Lower lobe of right lung (tissue), 2 donors: ENCODE results near the gene KLF9. TPM values are rescaled to one million over a fixed set of nuclear protein-coding genes. Genes with fewer than 3 reads are reported as not detected.

Experiments used
- ATAC-seq, 2 donors: fragments of 200-7000 bp; cut with Tn5 transposase; one replicate each; pipeline ENCODE4 v1.9.1; 2020 to 2022; ENCODE audit warnings: mild to moderate bottlenecking in 2 of 2, moderate library complexity in 2 of 2
- DNase-seq: peaks from one replicate; pipeline ENCODE4 v3.0.0-alpha.2; 2020
- H3K27ac ChIP-seq: fragments of 200-600 bp; one replicate; pipeline ENCODE4 v1.8.0; 2022
- H3K27me3 ChIP-seq: fragments of 200-600 bp; one replicate; pipeline ENCODE4 v1.8.0; 2022; ENCODE audit warnings: low read depth
- H3K36me3 ChIP-seq: fragments of 200-600 bp; one replicate; pipeline ENCODE4 v1.8.0; 2022; ENCODE audit warnings: mild to moderate bottlenecking
- H3K4me1 ChIP-seq: fragments of 200-600 bp; one replicate; pipeline ENCODE4 v1.8.0; 2022
- H3K4me3 ChIP-seq: fragments of 200-600 bp; one replicate; pipeline ENCODE4 v1.8.0; 2022; ENCODE audit warnings: mild to moderate bottlenecking
- H3K9me3 ChIP-seq: fragments of 200-600 bp; one replicate; pipeline ENCODE4 v1.8.0; 2022
- intact Hi-C: fragments of 100-400 bp; cut with DNase I; formaldehyde crosslinking; loops from one replicate; pipeline ENCODE4 v1.11.0; 2022
- total RNA-seq: library from RNA; stranded (reverse); fragmentation: NEBNext Ultra II Directional; extraction: Animal tissue kit (Norgen Biotek cat#: 25700); gene quantifications from one replicate; pipeline ENCODE4 v1.2.1, GENCODE V29; 2021
- TF ChIP-seq, protein P1 (sequence below): fragments of 200-600 bp; IDR thresholded peaks from one replicate; pipeline ENCODE4 v1.8.0; 2022; ENCODE audit warnings: antibody characterized with exemption, mild to moderate bottlenecking
- donor health status: DM: no; HTN: yes; CAD: no; lungs with severe emphysema.

The KLF9 gene
- total RNA-seq, 1 donor from 2014 or later, result 76.9 TPM

DNA sequence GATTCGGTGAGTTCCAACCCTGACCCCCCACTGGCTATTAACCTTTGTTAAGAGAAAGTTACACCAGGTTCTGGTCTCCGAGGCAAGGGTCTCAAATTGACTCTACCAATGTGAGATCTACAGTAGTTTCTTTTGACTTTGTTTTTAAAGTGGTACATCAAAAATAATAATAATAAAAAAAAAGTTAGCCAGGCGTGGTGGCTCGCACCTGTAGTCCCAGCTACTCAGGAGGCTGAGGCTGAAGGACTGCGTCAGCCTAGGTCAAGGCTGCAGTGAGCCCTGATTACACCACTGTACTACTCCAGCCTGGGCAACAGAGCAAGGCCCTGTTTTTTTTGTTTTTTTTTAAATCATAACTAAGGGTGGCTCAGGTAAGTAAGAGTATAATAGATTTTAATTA, 1.0 kb upstream of the KLF9 start:
- Histone ChIP-seq H3K36me3 (no peaks in the 10 kb centered on the region), H3K4me3 (peak overlapping the region; percentile 75), H3K4me1 (peaks cover 46% of the 10 kb centered on the region), H3K9me3 (no peaks in the 10 kb centered on the region), H3K27ac (peak overlapping the region; percentile 100), H3K27me3 (no peaks in the 10 kb centered on the region)
- TF ChIP-seq, protein P1, sequence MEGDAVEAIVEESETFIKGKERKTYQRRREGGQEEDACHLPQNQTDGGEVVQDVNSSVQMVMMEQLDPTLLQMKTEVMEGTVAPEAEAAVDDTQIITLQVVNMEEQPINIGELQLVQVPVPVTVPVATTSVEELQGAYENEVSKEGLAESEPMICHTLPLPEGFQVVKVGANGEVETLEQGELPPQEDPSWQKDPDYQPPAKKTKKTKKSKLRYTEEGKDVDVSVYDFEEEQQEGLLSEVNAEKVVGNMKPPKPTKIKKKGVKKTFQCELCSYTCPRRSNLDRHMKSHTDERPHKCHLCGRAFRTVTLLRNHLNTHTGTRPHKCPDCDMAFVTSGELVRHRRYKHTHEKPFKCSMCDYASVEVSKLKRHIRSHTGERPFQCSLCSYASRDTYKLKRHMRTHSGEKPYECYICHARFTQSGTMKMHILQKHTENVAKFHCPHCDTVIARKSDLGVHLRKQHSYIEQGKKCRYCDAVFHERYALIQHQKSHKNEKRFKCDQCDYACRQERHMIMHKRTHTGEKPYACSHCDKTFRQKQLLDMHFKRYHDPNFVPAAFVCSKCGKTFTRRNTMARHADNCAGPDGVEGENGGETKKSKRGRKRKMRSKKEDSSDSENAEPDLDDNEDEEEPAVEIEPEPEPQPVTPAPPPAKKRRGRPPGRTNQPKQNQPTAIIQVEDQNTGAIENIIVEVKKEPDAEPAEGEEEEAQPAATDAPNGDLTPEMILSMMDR, result no peak
- ATAC-seq (no peak), DNase-seq (no peak)
- intact Hi-C loops, result loop anchor here (10.0 kb wide), 1 partner anchor 59 kb away; no protein-coding TSS in a partner anchor

DNA sequence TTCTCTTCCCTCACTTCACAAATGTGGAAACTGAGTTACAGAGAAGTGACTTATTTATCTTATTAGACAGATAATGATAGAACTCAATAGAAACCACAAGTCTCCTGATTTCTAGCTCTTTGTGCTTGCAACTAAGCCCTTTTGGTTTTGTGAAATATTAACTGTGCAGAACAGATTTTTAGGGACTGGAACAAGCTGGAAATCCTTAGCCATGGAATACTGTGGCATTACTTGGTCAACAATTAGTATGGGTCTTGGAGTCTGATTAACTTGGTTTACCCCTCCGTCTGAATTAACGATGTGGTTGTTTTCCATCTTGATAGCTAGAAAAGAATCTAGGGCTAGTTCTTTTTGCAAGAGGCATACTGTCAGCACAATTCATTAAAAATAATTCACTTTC, 584 bp upstream of the KLF9 start:
- no peak for ATAC-seq
- Histone ChIP-seq H3K36me3 (no peaks in the 10 kb centered on the region), H3K4me3 (peak overlapping the region; percentile 75), H3K27me3 (no peaks in the 10 kb centered on the region), H3K27ac (peak overlapping the region; percentile 100), H3K4me1 (peaks cover 50% of the 10 kb centered on the region), H3K9me3 (no peaks in the 10 kb centered on the region)
- intact Hi-C loops, result loop anchor here (10.0 kb wide), 1 partner anchor 60 kb away; no protein-coding TSS in a partner anchor
- TF ChIP-seq, protein P1, result no peak
- DNase-seq, result no peak

DNA sequence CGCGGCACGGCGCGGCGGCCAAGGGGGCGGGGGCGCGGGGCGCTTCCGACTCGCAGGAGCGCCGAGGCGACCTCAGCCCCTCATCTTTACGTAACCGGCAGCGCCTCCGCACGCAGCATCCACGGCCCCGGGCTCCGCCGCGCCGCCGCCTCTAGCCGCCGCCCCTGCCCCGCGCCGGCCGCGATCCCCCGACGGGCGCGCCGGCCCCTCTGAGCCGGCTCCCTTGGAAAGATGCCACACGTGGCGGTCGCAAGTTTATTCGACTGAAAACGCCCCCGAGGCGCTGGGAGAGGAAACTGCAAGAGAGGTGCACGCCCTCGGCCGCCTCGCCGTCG, 1.0 kb downstream of the KLF9 start:
- no peak for DNase-seq
- peak overlapping the region; percentile 100 for H3K27ac ChIP-seq
- H3K4me1 ChIP-seq, result peaks cover 63% of the 10 kb centered on the region
- intact Hi-C loops, result loop anchor here (10.0 kb wide), 1 partner anchor 61 kb away; no protein-coding TSS in a partner anchor
- TF ChIP-seq, protein P1, result no peak
- peak; percentile 37 to 38 for ATAC-seq
- peaks cover 4% of the 10 kb centered on the region for H3K36me3 ChIP-seq
- peak overlapping the region; percentile 75 for H3K4me3 ChIP-seq
- H3K9me3 ChIP-seq, result no peaks in the 10 kb centered on the region
- H3K27me3 ChIP-seq, result no peaks in the 10 kb centered on the region

DNA sequence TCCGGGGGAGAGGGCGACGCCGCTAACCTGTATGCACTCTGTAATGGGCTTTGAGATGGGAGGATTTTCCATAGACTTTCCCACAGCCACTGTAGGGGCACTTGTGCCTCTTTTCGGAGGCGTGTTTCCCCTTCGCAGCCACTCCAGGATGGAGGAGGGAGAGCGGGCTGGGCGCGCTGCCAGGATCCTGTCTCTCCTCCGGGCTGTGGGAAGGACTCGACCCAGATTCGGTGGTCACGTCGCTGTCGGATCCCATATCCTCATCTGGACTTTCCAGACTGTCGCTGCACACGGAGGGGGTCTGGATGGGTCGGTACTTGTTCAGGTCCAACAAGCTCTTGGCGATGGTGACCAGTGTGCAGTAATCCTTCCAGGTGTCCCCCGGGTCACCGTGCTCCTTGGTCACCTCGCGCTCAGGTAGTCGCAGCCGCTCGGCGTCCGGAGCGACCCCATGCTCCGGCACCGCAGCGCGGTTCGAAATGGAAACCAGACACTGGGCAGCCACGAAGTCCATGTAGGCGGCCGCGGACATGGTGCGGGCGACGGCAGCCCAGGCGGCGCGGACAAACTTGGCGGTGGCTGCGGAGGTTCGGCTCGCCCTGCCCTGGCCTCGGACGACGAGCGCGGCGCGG, 1.5 kb downstream of the KLF9 start:
- Histone ChIP-seq H3K4me3 (peak overlapping the region; percentile 75), H3K27ac (peak overlapping the region; percentile 100), H3K9me3 (no peaks in the 10 kb centered on the region), H3K27me3 (no peaks in the 10 kb centered on the region), H3K36me3 (peaks cover 9% of the 10 kb centered on the region), H3K4me1 (peaks cover 63% of the 10 kb centered on the region)
- peak; percentile 72 to 73 for ATAC-seq
- intact Hi-C loops, result loop anchor here (10.0 kb wide), 1 partner anchor 62 kb away; no protein-coding TSS in a partner anchor
- TF ChIP-seq, protein P1, result no peak
- peak; percentile 91 for DNase-seq

DNA sequence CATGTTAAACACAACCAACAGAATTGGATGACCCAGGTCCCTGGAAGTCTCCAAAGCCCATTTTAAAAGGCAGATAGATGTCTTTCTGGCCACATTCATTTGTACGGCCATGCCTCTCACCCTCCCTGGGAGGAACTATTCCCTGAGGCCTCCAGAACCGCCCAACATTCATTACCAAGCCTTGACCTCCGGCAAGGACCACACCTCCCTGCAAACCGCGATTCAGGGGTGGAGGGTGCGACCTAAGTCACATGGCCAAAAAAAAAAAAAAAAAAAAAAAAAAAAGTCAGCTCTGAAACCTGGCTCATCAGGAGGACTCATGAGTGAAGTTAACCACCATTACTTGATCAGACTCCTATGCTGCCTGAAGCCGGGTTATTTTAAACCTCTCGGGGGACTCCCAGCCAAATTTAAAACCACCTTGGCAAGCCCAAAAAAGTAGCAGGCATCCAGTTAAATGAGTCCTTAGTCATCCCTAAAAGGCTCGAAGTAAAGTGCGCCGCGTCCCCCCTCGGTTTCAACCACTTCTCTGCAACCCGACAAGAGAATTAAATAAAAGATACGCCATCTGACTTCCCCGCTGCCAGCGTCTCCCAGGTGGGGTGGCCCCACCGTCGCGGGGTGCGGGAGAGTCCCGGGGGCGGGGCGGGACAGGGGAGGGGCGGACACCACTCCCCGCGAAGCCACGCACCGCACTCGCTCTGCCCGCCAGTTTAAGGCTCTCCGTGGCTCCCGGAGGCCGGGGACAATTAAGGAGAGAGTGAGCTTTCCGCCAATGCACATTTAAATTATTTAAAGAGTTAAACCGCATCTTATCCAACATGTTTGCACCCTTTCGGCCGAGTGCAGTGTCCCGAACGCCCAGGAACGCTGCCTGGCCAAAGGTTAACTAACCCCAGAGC, 2.3 kb downstream of the KLF9 start:
- intact Hi-C loops, result loop anchor here (10.0 kb wide), 1 partner anchor 63 kb away; no protein-coding TSS in a partner anchor
- peak overlapping the region; percentile 75 for H3K4me3 ChIP-seq
- peak; percentile 85 for DNase-seq
- H3K9me3 ChIP-seq, result no peaks in the 10 kb centered on the region
- peak overlapping the region; percentile 100 for H3K27ac ChIP-seq
- no peaks in the 10 kb centered on the region for H3K27me3 ChIP-seq
- H3K4me1 ChIP-seq, result peaks cover 63% of the 10 kb centered on the region
- TF ChIP-seq, protein P1, result no peak
- peak; percentile 66 to 70 for ATAC-seq
- H3K36me3 ChIP-seq, result peaks cover 9% of the 10 kb centered on the region
